ENCODE data around the gene GFOD1.

The GFOD1 gene

DNA sequence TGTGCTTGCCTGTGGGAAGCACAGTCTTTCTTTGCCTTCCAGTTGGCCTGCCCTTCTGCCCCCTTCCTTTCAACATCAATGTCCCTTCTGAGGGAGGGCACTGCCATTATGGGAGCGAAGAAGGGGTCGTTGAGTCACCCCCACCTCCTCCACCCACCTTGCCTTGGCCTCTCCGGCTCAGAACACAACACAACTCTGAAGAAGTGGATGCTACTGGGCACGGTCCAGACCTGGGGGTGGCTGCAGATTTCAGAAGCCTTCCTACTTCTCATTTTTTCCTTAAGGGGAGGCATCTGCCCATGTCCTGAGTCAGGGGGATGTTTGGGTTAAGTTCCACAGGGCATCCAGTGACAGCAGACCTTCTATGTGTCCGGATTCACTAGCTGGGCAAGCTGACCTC is 72.1 kb downstream of the GFOD1 start:
- no peak overlapping the region for H3K4me3 ChIP-seq (ENCODE audit: low read depth, low read length)
- TF ChIP-seq, protein P1, sequence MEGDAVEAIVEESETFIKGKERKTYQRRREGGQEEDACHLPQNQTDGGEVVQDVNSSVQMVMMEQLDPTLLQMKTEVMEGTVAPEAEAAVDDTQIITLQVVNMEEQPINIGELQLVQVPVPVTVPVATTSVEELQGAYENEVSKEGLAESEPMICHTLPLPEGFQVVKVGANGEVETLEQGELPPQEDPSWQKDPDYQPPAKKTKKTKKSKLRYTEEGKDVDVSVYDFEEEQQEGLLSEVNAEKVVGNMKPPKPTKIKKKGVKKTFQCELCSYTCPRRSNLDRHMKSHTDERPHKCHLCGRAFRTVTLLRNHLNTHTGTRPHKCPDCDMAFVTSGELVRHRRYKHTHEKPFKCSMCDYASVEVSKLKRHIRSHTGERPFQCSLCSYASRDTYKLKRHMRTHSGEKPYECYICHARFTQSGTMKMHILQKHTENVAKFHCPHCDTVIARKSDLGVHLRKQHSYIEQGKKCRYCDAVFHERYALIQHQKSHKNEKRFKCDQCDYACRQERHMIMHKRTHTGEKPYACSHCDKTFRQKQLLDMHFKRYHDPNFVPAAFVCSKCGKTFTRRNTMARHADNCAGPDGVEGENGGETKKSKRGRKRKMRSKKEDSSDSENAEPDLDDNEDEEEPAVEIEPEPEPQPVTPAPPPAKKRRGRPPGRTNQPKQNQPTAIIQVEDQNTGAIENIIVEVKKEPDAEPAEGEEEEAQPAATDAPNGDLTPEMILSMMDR (IDR thresholded peaks at IDR 0.05; ENCODE audit: borderline replicate concordance, insufficient read depth, low read depth, low read length): no peak

DNA sequence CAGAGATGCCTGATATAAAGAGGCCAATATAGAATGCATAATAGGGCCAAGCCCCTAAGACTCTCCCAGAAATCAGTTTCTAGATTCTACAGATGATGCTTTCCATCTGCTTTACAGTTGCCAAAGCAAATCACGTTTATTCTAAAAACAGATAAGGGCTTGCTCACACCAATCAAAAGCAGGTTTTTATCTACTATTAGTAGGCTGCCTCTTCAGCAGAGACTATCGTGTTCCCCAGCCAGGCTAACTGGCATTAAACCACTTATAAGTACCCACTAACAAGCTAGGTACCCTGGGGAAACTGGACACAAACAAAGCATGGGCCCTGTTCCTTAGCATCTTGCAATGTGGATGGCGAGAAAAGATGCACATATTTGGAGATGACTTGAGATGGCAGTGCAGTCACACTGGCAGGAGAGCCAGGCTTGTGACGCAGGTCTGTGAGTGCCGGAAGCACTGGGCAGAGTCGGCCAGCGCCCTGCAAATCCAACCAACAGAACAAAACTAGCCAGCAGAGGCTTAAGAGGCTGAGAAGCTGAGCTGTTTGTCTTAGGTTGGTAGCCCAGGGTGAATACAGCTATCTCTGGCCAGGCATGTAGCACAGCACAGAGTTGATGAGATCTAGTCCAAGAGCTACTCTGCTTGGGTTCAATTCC is 73.4 kb downstream of the GFOD1 start:
- H3K4me3 ChIP-seq (ENCODE audit: low read depth, low read length): no peak overlapping the region
- TF ChIP-seq, protein P1 (IDR thresholded peaks at IDR 0.05; ENCODE audit: borderline replicate concordance, insufficient read depth, low read depth, low read length): no peak

DNA sequence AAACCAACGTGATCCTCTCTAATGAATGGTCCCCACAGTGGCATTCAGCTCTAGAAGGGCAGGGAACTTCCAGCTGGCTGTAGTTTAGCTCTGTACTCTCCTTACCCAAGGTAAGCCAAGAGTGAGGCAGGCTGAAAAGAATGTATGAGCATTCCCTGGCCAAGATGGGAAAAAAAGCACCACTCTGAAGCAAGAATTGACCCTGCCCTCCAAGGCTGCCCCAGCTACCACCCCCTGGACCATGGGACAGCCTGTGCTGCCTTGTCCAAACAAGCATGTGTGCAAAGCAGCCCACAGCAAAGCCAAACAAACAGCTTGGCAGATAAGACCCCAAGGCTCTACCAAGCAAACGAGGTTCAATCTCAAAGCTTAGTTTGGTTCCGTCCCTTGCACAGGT is 73.9 kb downstream of the GFOD1 start:
- TF ChIP-seq, protein P1 (IDR thresholded peaks at IDR 0.05; ENCODE audit: borderline replicate concordance, insufficient read depth, low read depth, low read length): no peak
- no peak overlapping the region for H3K4me3 ChIP-seq (ENCODE audit: low read depth, low read length)

DNA sequence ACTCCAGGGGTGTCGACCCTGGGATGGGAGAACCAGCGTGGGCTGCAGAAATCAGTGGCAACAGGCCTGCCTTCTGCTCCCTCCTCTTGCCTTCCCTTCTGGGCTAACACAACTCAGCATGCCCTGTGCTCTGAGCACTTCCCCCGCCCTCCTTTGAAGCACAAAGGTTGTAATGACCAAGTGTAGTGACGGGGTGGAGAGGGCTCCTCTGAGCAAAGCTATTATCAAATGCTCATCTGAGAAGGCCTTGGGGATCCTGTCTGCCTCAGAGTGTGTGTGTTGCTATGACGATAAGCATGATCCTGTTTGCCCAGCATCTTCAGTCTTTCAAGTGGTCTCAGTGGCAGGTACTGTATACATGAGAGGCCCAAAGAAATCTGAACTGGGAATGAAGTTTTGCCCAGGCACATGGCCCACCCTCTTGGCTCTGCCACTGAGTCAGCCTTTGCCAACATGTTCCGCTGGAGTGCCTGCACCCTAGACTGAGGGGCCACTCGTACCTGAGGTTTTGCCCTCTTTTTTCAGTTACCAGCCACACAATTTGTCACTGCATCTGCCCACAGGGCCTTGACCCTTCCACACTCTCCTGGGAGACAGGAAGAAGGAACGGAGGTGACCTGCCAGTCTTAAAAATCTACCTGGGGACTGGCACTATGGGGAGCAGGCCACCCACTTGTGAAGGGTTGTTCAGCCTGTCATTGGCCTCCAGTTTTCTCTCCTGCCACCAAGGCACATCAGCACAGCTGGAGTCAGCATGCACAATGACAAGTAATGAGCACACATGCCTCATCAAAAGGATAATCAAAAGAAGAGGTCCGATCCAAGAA is 74.5 kb downstream of the GFOD1 start:
- TF ChIP-seq, protein P1 (IDR thresholded peaks at IDR 0.05; ENCODE audit: borderline replicate concordance, insufficient read depth, low read depth, low read length): no peak
- H3K4me3 ChIP-seq (ENCODE audit: low read depth, low read length): no peak overlapping the region

DNA sequence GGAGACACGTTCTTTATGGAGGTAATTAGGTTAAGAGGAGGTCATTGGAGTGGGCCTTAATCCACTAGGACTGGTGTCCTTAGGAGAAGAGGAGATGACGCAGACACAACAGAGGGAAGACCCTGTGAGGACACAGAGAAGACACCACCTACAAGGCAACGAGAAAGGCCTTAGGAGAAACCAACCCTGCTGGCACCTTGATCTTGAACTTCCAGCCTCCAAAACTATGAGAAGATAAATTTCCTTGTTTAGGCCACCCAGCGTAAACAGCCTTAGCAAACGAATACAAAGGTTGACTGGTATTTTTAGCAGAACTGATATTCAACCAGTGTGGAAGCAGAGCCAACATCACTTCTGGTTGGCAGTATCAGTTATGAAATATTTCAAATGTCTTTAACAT is 75.2 kb downstream of the GFOD1 start:
- TF ChIP-seq, protein P1 (IDR thresholded peaks at IDR 0.05; ENCODE audit: borderline replicate concordance, insufficient read depth, low read depth, low read length): no peak

DNA sequence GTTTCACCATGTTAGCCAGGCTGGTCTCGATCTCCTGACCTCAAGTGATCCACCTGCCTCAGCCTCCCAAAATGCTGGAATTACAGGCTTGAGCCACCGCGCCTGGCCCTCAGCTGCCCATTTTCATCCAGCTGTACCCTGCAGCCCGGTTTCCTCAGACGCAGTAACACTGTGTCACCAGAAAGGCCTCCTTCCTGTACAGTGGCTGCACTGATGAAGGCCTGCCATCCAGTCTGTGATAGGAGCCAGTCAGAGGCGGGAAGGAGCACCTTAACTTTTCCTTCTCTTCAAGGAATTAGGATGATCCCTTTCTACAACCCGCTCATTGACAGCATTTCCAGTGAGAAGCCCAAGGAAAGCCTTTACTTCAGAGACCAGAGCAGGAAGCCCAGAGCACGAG is 75.9 kb downstream of the GFOD1 start:
- H3K4me3 ChIP-seq (ENCODE audit: low read depth, low read length): no peak overlapping the region
- TF ChIP-seq, protein P1 (IDR thresholded peaks at IDR 0.05; ENCODE audit: borderline replicate concordance, insufficient read depth, low read depth, low read length): no peak

More for the DNA sequence above, 75.2 kb downstream of the GFOD1 start:
- no peak overlapping the region for H3K4me3 ChIP-seq (ENCODE audit: low read depth, low read length)

DNA sequence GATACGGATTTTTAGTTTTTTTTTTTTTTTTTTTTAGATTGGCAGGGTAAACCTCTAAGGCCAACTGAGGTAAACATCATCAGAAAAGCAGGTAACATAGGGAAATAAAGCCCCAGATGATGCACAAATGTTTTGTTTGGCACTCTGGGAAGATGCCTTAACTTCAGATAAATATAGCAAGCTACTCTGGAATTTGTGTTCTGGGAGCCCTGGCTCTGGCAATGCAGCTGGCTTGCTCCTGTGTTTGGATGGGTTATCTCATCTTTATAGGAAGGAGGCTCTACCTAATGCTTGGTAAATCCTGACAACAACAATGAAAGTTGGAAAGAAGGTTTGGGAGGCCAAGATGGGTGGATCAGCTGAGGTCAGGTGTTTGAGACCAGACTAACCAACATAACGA is 77.4 kb downstream of the GFOD1 start:
- no peak overlapping the region for H3K4me3 ChIP-seq (ENCODE audit: low read depth, low read length)
- TF ChIP-seq, protein P1 (IDR thresholded peaks at IDR 0.05; ENCODE audit: borderline replicate concordance, insufficient read depth, low read depth, low read length): no peak

Data from GM12875 (cell line).